Naive thymus-derived CD4-positive, alpha-beta T cell (primary cell): ENCODE measurements around the gene LARP7. TPM values are rescaled to one million over a fixed set of nuclear protein-coding genes. Genes with fewer than 3 reads are reported as not detected.
A peak's percentile ranks its signal among the peaks of the same experiment; 100 is the strongest.

Source experiments
- ATAC-seq: fragments of 150-1000 bp; cut with Tn5 transposase; 2 replicates; pipeline ENCODE4 v1.10.0; 2021; ENCODE audit warnings: mild to moderate bottlenecking, moderate library complexity
- CTCF ChIA-PET: fragments of 350-600 bp; sonication (Branson Sonifier 250); formaldehyde crosslinking; loops from one replicate; lab custom pipeline; 2021; ENCODE audit warnings: antibody characterized with exemption; lab: Charles Lee
- POLR2A ChIA-PET: fragments of 350-600 bp; sonication (Branson Sonifier 250); formaldehyde crosslinking; loops from one replicate; lab custom pipeline; 2021; ENCODE audit warnings: antibody characterized with exemption, inconsistent platforms; lab: Charles Lee
- DNase-seq, 9 donors: peaks; one replicate each; pipeline versions ENCODE4 v3.0.0 to v3.0.0-alpha.2; 2020 to 2022; ENCODE audit warnings: mixed read lengths in 1 of 9
- H3K27ac ChIP-seq: one replicate; pipeline ENCODE4 v1.7.0; 2013; ENCODE audit warnings: mild to moderate bottlenecking, low read depth, low read length, moderate library complexity
- H3K27me3 ChIP-seq, 2 donors: one replicate each; pipeline ENCODE4 v1.7.0; 2013; ENCODE audit warnings: low read length in 2 of 2, mild to moderate bottlenecking in 2 of 2, moderate library complexity in 2 of 2; ENCODE audit not compliant: control insufficient read depth in 2 of 2, insufficient read depth in 2 of 2
- H3K36me3 ChIP-seq, 3 experiments: 1 replicate in 2 of 3; 2 replicates in 1 of 3; pipeline ENCODE4 v1.7.0; 2013; ENCODE audit warnings: low read length in 3 of 3, mild to moderate bottlenecking in 3 of 3, moderate library complexity in 1 of 3; ENCODE audit not compliant: insufficient read depth in 3 of 3, control insufficient read depth in 2 of 3
- H3K4me1 ChIP-seq, 2 donors: one replicate each; pipeline ENCODE4 v1.7.0; 2013; ENCODE audit warnings: low read length in 2 of 2, mild to moderate bottlenecking in 2 of 2, moderate library complexity in 1 of 2; ENCODE audit not compliant: control insufficient read depth in 2 of 2, insufficient read depth in 2 of 2
- H3K4me3 ChIP-seq: 2 replicates; pipeline ENCODE4 v1.7.0; 2013; ENCODE audit warnings: mild to moderate bottlenecking, low read length
- H3K9me3 ChIP-seq, 3 experiments: 1 replicate in 2 of 3; 2 replicates in 1 of 3; pipeline ENCODE4 v1.7.0; 2013; ENCODE audit warnings: low read length in 3 of 3; ENCODE audit not compliant: control insufficient read depth in 2 of 3
- H3K27ac Mint-ChIP-seq, 9 donors: one replicate each; pipeline ENCODE4 v1.8.0; 2020 to 2022; ENCODE audit warnings: mixed read lengths in 9 of 9, mild to moderate bottlenecking in 8 of 9, moderate library complexity in 5 of 9, inconsistent platforms in 2 of 9
- H3K27me3 Mint-ChIP-seq, 5 donors: one replicate each; pipeline ENCODE4 v1.8.0; 2021 to 2022; ENCODE audit warnings: mixed read lengths in 5 of 5, mild to moderate bottlenecking in 1 of 5
- H3K36me3 Mint-ChIP-seq, 5 donors: one replicate each; pipeline ENCODE4 v1.8.0; 2020 to 2022; ENCODE audit warnings: mixed read lengths in 5 of 5, mild to moderate bottlenecking in 3 of 5, inconsistent platforms in 1 of 5
- H3K4me1 Mint-ChIP-seq, 7 donors: one replicate each; pipeline ENCODE4 v1.8.0; 2020 to 2022; ENCODE audit warnings: mixed read lengths in 7 of 7, mild to moderate bottlenecking in 3 of 7, inconsistent platforms in 1 of 7
- H3K4me3 Mint-ChIP-seq, 10 donors: one replicate each; pipeline ENCODE4 v1.8.0; 2020 to 2022; ENCODE audit warnings: mild to moderate bottlenecking in 10 of 10, mixed read lengths in 10 of 10, moderate library complexity in 6 of 10, inconsistent platforms in 2 of 10
- H3K9me3 Mint-ChIP-seq, 11 donors: one replicate each; pipeline ENCODE4 v1.8.0; 2020 to 2022; ENCODE audit warnings: mixed read lengths in 11 of 11, mild to moderate bottlenecking in 4 of 11, inconsistent platforms in 1 of 11, moderate library complexity in 1 of 11
- intact Hi-C, 2 donors: fragments of 100-400 bp; cut with micrococcal nuclease; formaldehyde crosslinking; loops; one replicate each; pipeline ENCODE4 v1.15.1; 2023
- polyA plus RNA-seq, 2 donors: library from polyadenylated mRNA; unstranded; fragments of 300-500 nt; fragmentation: Illumina TruSeq; gene quantifications; one replicate each; pipeline ENCODE4 v1.2.3, GENCODE V29; 2021
- total RNA-seq, 6 experiments: library from RNA in 5 of 6; stranded (reverse) in 5 of 6; gene quantifications; 1 replicate in 5 of 6; 2 replicates in 1 of 6; pipeline ENCODE4 v1.2.3 and lab custom pipeline; 2021 to 2026

LARP7 gene
- 10 to 100 TPM; 28.6 to 48.2 (median 47.7) TPM for total RNA-seq
- polyA plus RNA-seq: 10 to 100 TPM; 32.6 to 40.6 TPM
- total RNA-seq (lab: John Stamatoyannopoulos, UW): 59.9 reads per million, percentile 75 among the genes with 10 or more reads in this experiment

DNA sequence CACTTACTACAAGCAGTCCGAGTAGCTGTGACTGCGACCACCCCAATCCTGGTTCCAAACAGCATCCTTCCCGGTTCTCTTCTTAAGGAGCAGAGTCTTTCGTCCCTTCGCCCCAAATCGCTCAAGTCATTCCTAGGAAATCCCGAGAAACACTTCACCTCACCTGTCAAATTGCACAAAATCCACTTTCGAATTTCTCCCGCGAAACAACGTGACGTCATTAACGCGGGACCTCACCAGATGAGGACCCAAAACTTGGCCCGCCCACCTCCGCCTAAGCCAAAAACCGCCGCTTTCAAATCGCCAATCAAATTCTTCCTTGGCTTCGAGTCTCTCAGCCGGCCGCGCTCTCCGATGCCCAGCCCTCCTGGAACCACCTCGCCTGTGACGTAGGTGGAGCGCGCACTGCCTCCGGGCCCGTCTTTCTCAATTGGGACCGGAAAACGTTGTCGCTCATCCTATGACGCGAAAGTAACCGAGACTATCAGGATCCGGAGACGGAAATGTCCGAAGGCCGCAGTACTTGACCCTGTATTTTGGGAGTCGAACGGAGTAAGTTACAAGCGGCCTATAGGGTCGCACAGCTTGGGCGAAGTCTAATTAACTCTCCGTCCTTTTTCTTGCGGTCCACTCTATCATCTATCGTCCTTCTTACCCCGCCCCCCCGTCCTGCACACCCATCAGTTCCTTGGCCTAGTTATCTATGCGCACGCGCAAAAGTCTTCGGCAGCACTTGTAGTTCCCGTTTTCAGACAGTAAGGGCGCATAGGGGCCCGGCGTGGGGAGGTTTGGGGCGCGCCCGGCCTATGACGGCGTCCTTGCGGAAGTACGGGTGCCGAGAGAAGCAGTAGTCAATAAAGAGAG is at the start of gene LARP7, which contains the start of gene ZGRF1:
Gene LARP7, plus strand, starts transcription at position 456 of the 864 bp plus-strand sequence. CDS start 7,527 bp downstream, outside the sequence.
Gene ZGRF1, minus strand, starts transcription at position 222 of the 864 bp plus-strand sequence. CDS start 3,733 bp downstream, outside the sequence.
- peak within 1 kb of the TSS in 1 of 9 donors; percentile 66 for H3K27ac Mint-ChIP-seq
- CTCF ChIA-PET: no interaction called here

DNA sequence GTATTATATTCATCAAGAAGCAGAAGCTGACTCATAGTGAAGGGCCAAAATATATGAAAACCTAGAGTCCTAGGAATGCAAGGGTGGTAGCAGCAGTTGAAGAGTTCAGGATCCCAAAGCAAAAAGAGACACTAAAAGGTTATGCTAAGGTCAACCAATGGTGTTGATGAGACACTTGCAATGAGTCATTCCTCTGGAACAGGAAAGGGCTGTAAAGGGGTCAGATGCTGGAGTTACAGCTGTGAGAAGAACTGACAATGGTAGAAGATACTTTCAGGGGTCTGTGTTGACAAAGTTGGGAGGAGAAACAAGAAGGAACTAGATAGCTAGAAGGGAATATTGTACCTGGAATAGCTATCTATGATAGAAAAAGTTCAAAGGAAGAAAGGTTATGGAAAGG is 47.7 kb upstream of the LARP7 start:
- Histone ChIP-seq H3K27ac (no peak overlapping the region), H3K36me3 (no peaks in the 10 kb centered on the region), H3K27me3 (no peaks in the 10 kb centered on the region), H3K4me1 (no peaks in the 10 kb centered on the region), H3K4me3 (no peak overlapping the region), H3K9me3 (no peaks in the 10 kb centered on the region)
- intact Hi-C loops: no loop called here
- no peak for ATAC-seq
- Mint-ChIP-seq H3K36me3 (peaks cover 0 to 25% (median 23%) of the 10 kb centered on the region in 5 donors), H3K27ac (no peak overlapping the region), H3K27me3 (no peaks in the 10 kb centered on the region), H3K4me3 (no peak overlapping the region), H3K9me3 (peaks cover 0 to 13% (median 3%) of the 10 kb centered on the region in 11 donors), H3K4me1 (peaks cover 0 to 2% (median 0%) of the 10 kb centered on the region in 7 donors)
- ChIA-PET CTCF (no interaction called here), POLR2A (no interaction called here)
- no peak for DNase-seq

More for the DNA sequence above, at the start of gene LARP7, which contains the start of gene ZGRF1:
- Mint-ChIP-seq H3K4me3 (peak within 1 kb of the TSS in 2 of 10 donors; percentile 26 to 46), H3K27me3 (no peaks in the 10 kb centered on the region), H3K4me1 (peaks cover 19 to 29% (median 21%) of the 10 kb centered on the region in 7 donors), H3K9me3 (no peaks in the 10 kb centered on the region), H3K36me3 (peaks cover 0 to 10% (median 3%) of the 10 kb centered on the region in 5 donors)
- peak within 1 kb of the TSS; percentile 88 for H3K27ac ChIP-seq
- H3K4me1 ChIP-seq: peaks cover 9 to 17% of the 10 kb centered on the region in 2 donors
- peak; percentile 91 for ATAC-seq
- no peaks in the 10 kb centered on the region for H3K9me3 ChIP-seq
- peak within 1 kb of the TSS; percentile 98 for H3K4me3 ChIP-seq
- intact Hi-C loops: loop anchor here (1.0 to 10.0 kb wide), 13 partner anchors 69 to 1270 kb away; partner anchors contain the start of genes AP1AR (in 2 of the 2), FAM241A (in 2 of the 2), TIFA (in 2 of the 2) and ALPK1 (in 1 of the 2)
- no peaks in the 10 kb centered on the region for H3K27me3 ChIP-seq
- DNase-seq: peak; percentile 91 to 99 (median 99)
- H3K36me3 ChIP-seq: no peaks in the 10 kb centered on the region
- POLR2A ChIA-PET: interaction anchor here (0.5 to 1.1 kb wide), 3 partner anchors 105 to 491 kb away, joined by 3 read pairs; partner anchors contain the start of gene FAM241A

DNA sequence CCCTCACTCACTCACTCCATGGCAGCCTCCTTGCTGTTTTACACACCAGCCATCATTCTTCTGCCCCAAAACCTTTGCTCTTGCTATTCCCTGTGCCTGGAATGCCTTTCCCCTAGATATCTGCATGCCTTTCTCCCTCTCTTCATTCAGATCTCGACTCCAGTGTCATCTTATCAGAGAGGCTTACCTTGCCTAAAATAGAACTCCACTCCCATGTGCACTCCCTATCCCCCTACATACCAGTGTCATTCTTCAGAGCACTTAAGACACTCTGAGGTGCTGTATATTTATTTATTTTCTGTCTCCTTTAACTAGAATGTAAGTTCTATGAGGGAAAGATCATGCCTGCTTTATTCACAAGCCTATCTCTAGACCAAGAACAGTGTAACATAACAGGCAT is 45.4 kb upstream of the LARP7 start:
- peaks cover 0 to 13% (median 3%) of the 10 kb centered on the region in 11 donors for H3K9me3 Mint-ChIP-seq
- CTCF ChIA-PET: no interaction called here
- Histone ChIP-seq H3K27ac (no peak overlapping the region), H3K27me3 (no peaks in the 10 kb centered on the region), H3K4me1 (no peaks in the 10 kb centered on the region), H3K9me3 (no peaks in the 10 kb centered on the region), H3K36me3 (no peaks in the 10 kb centered on the region), H3K4me3 (no peak overlapping the region)
- peaks cover 0 to 2% (median 0%) of the 10 kb centered on the region in 7 donors for H3K4me1 Mint-ChIP-seq
- H3K27ac Mint-ChIP-seq: no peak overlapping the region
- POLR2A ChIA-PET: no interaction called here
- intact Hi-C loops: no loop called here
- ATAC-seq (no peak), DNase-seq (no peak)
- H3K27me3 Mint-ChIP-seq: no peaks in the 10 kb centered on the region
- H3K36me3 Mint-ChIP-seq: peaks cover 0 to 25% (median 19%) of the 10 kb centered on the region in 5 donors
- no peak overlapping the region for H3K4me3 Mint-ChIP-seq

DNA sequence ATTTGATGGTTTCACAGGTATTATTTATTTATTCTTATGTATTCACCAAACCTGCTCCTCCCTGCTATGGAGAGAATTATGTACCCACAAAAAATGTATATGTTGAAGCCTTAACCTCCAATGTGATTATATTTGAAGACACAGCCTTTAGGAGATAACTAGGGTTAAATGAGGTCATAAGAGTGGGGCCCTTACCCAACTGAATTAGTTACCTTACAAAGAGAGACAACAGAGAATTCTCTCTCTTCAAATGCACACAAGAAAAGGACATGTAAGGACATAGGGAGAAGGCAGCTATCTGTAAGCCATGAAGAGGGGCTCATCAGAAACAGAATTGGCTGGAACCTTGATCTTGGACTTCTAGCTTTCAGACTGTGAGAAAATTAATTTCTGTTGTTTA is 44.2 kb upstream of the LARP7 start:
- Histone ChIP-seq H3K9me3 (no peaks in the 10 kb centered on the region), H3K27ac (no peak overlapping the region), H3K27me3 (no peaks in the 10 kb centered on the region), H3K4me3 (no peak overlapping the region), H3K36me3 (no peaks in the 10 kb centered on the region), H3K4me1 (no peaks in the 10 kb centered on the region)
- Mint-ChIP-seq H3K4me1 (peaks cover 0 to 2% (median 0%) of the 10 kb centered on the region in 7 donors), H3K27ac (no peak overlapping the region), H3K36me3 (peaks cover 0 to 22% (median 17%) of the 10 kb centered on the region in 5 donors), H3K9me3 (peaks cover 0 to 13% (median 3%) of the 10 kb centered on the region in 11 donors), H3K27me3 (no peaks in the 10 kb centered on the region), H3K4me3 (no peak overlapping the region)
- intact Hi-C loops: no loop called here
- ChIA-PET CTCF (no interaction called here), POLR2A (no interaction called here)
- DNase-seq (no peak), ATAC-seq (no peak)

DNA sequence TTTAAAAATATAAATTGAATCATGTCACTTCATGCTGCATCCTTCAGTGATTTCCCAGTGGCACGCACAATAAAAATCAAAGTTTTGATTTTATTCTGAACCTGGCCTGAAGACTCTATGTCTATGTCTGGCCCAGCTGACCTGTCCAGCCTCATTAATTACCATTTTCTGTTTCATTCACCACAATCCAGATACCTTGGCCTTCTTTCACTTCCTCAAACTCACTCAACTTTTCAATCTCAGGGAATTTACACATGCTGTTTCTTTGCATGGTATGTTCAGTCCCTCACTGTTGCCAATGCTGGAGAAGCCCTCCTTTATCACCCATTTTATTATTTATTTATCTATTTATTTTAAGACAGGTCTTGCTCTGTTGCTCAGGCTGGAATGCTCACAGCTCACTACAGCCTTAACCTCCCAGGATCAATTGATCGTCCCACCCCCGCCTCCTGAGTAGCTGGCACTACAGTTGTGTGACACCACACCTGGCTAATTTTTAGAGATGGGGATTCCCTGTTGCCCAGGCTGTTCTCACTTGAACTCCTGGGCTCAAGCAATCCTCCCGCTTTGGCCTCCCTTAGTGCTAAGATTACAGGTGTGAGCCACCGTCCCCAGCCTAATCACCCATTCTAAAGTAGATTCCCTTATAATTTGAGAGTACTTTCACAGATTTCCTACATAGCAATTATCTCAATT is 43.4 kb upstream of the LARP7 start:
- intact Hi-C loops: no loop called here
- no peaks in the 10 kb centered on the region for H3K27me3 ChIP-seq
- POLR2A ChIA-PET: no interaction called here
- CTCF ChIA-PET: no interaction called here
- Mint-ChIP-seq H3K36me3 (peaks cover 0 to 21% (median 19%) of the 10 kb centered on the region in 5 donors), H3K27me3 (no peaks in the 10 kb centered on the region), H3K4me1 (peaks cover 0 to 2% (median 0%) of the 10 kb centered on the region in 7 donors), H3K27ac (peak overlapping the region in 1 of 9 donors; percentile 35), H3K9me3 (peaks cover 0 to 13% (median 3%) of the 10 kb centered on the region in 11 donors), H3K4me3 (no peak overlapping the region)
- ATAC-seq (no peak), DNase-seq (no peak)
- no peaks in the 10 kb centered on the region for H3K36me3 ChIP-seq
- no peak overlapping the region for H3K4me3 ChIP-seq
- no peaks in the 10 kb centered on the region for H3K4me1 ChIP-seq
- H3K9me3 ChIP-seq: no peaks in the 10 kb centered on the region
- H3K27ac ChIP-seq: no peak overlapping the region

DNA sequence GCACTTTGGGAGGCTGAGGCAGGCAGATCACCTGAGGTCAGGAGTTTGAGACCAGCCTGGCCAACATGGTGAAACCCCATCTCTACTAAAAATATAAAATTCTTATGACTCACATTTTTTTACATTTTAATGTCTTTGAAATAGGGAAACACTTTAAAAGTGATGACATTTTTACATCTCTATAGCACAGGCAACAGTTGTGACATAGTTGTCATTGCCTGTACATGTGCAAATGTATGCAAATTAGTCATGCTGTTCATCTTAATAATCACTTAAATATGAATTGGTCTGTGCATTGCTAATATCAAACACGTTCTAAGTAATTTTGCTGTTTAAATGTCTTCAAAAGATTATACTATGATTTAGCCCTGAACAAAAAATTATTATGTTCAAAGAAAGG is 42.0 kb upstream of the LARP7 start:
- Mint-ChIP-seq H3K27ac (no peak overlapping the region), H3K36me3 (peaks cover 0 to 19% (median 15%) of the 10 kb centered on the region in 5 donors), H3K27me3 (no peaks in the 10 kb centered on the region)

More for the DNA sequence above, 42.0 kb upstream of the LARP7 start:
- no peaks in the 10 kb centered on the region for H3K36me3 ChIP-seq
- no peaks in the 10 kb centered on the region for H3K27me3 ChIP-seq
- ChIA-PET POLR2A (no interaction called here), CTCF (no interaction called here)
- H3K4me3 Mint-ChIP-seq: no peak overlapping the region
- ATAC-seq: no peak
- no peak overlapping the region for H3K27ac ChIP-seq
- intact Hi-C loops: no loop called here
- H3K9me3 ChIP-seq: no peaks in the 10 kb centered on the region
- H3K4me3 ChIP-seq: no peak overlapping the region
- H3K9me3 Mint-ChIP-seq: peaks cover 0 to 13% (median 3%) of the 10 kb centered on the region in 11 donors
- no peaks in the 10 kb centered on the region for H3K4me1 ChIP-seq
- DNase-seq: no peak
- H3K4me1 Mint-ChIP-seq: no peaks in the 10 kb centered on the region
